IPS DF 19.7 (cell line): ENCODE data around the gene CLRN3.
A peak's percentile ranks its signal among the peaks of the same experiment; 100 is the strongest.

Experiments used
- DNase-seq: peaks from one replicate; pipeline ENCODE4 v3.0.0-alpha.2; 2013; ENCODE audit warnings: low read depth, low spot score

CLRN3 gene

DNA sequence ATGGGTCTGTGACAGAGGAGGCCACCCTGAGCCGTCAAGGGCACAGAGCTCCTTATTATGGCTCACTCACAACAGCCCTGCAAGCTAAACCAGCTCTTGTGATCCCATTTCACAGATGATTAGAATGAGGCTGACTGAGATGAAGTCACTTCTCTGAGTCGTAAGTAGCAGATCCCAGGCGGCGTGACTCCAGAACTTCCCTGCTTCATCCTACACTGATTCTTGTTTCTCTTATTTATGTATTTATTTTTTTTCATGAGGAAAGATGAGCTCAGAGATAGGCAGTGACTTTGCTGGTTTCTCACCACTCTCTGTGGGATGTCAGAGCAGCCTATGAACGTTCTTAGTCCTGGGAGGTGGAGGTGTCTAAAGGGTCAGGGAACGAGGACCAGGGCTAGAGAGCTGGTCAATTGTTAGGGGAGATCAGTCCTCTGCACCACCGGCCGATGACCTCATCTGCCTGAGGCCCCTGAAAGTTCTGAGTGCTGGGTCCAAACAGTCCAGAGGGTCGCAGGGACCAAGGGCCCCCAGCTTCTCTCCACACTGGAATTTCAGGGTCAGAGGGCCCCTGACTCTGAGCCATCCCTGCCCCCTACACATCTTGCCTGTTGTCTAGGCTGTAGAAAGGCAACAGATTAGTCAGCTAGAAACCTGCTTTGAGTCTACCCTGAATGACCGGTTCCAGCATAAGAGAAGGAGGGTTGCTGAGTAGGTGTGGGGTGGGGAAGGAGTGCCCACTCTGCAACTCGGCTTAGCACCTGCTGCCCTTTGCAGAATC is 17.9 kb downstream of the CLRN3 start:
- no peak for DNase-seq

DNA sequence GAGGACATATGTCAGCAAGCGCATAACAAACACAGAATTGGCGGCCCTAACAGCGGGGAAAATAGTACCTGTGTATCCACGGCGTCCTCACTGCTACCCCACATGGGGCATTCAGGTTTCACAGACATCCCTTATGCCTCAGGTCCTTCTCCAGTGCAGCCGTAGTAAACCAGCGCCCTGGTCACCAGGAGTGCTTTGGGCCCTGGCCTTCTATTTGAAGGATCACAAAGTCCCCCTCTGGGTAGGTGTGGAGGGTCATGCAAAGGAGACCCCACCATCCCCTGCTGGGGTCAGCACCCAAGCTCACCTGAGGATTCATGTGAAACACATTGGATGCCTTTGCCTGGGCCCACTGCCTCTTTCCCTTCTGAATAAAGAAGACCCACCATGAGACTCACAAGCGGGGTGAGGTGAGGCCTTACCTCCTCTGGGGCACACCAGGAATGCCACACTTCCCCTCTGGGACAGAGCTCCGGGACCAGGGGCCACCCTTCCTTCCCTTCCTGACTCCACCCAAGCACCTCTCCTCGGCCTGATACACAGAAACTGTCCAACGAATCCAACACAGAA is 18.8 kb downstream of the CLRN3 start:
- no peak for DNase-seq

DNA sequence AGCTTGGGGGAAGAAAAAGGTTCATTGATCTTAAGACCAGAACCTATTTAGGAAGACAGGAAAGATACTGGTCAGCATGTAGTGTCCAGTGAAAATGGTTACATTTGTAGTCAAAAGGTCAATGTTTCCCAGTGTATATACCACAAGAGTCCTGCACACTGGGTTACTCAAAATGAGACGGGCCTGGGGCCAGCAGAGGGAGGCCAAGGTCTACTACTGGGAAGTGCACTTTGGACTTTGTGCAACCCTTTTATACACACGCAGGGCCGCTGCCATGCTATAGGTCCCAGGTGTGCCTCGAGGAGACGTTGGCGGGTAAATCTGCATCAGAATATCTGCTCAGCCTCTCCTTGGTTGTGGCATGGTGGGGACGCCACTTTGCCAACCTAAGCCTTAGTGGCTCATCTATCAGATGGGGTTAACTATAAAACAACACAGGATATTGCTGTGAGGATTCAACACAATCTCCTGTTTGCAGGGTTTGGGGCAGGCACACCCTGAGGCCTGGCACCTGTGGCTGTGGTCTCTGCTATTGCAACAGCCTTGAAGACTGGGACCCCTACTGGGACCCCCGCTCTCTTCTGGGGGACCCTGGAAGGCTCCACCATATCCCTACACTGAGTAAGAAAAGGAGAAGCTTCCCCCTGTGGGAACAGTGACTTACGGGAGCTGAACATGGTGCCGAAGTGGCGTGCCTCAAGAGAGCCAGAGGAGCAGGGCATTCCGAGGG is 19.7 kb downstream of the CLRN3 start:
- DNase-seq, result no peak

DNA sequence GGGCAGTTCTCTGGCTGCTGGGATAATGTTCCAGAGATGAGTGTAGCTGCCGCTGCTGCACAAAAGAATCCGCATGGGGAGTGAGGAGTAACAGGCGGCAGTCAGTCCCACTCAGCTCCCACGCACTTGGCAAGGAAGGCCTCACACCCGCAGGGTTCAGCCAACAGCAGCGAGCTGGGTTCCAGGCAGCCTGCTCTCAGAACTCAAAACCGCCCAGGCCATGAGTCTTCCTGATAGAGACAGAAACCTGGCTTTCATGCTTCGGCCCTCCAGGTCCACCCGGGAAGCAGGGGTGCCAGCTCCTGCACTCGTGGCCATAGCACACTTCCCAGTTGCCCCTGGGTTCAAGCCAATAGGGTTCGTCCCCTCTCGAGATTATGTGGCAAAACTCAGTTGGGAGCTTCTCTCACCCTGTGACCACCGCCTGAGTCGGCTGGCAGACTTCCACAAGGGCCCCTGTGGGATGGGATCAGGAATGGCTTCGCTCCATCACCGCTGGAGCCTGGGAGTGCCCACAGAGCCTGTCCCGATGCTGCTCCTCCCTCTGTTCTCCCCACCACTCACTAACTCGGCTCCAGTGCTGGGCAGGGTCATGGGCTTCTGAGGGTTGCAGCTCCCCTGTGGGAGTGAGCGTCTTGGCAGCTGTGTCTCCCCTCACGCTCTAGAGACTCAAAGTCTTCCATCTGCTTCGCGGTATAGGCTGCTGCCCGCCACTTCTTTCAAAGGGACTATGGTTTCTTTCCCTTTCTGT is 20.6 kb downstream of the CLRN3 start:
- no peak for DNase-seq

DNA sequence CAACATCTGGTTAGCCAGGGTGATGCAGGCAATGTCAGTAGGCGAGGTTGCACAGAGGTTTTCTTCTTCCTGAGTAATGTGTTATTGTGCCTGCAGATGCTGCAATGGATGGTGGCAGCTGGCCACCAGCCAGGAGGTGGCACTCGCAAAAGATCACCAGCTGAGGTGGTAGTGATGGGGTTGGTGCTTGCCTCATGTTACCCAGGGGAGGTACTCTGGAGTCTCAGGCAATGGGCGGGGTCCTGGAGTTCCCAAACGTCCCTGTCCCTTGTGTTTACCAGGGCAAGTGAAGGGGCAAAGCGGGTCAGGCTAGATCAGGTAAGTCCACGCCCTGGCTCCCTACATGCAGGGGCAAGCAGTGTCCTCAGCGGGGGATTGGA is 21.1 kb downstream of the CLRN3 start:
- DNase-seq, result no peak

DNA sequence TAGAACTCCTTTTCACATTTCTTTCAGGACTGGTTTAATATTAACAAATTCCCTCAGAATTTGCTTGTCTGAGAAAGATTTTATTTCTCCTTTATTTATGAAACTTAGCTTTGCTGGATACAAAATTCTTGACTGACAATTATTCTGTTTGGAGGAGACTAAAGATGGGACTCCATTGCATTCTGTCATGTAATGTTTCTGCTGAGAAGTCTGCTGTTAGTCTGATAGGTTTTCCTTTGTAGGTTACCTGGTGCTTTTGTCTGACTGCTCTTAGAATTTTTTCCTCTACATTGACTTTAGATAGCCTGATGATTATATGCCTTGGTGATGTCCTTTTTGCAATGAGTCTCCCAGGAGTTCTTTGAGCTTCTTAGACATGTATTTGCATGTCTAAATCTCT is 23.4 kb downstream of the CLRN3 start:
- DNase-seq, result no peak

DNA sequence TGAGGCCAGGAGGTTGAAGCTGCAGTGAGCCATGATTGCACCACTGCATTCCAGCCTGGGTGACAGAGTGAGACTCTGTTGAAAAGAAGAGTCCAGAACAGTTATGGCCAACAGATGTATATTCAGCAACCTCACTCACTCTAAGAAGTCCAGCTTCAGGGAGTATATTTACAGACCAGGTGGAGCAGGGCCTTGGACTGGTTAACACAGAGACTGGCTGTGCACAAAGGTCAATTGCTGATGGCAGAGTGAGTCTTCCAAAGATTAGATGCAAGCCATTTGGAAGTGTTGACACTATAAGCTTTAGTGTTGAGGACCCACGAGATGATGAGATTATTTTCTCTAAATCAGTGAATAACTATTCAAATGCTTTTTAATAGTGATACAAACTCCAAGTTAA is 24.9 kb downstream of the CLRN3 start:
- no peak for DNase-seq

DNA sequence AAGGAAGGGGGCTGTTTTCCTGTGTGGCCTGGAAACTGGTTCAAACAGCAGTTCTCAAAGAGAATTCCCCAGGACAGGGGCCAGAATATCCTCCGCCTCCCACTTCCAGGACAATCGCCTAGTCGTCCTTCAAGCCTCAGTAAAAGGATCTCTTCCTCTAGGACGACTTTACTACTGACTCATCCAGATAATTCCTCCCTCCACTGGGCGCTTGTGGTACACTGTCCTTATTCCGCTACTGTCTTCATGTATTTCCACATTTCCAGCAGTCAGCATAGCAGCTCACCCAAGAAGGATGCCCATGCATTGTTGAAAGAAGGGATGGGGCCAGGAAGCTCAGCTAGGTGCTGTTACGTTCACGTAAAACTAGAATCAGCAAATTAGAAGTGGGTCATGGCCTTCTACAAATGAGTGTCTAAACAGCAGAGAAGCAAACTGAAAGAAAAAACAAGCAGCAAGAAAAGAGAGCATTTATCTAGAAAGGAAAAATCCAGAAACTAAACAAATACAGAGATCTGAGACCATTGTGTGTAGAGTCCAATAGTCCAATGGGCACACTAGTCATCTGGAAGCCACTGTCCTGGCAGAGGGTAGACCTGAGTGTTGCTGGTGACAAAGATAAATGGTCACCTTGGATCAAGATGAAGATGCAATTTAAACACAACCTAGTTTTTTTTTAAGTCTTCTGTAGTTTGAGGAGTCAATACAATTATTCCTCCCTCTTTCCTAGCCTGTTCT is 26.3 kb downstream of the CLRN3 start:
- DNase-seq, result no peak

DNA sequence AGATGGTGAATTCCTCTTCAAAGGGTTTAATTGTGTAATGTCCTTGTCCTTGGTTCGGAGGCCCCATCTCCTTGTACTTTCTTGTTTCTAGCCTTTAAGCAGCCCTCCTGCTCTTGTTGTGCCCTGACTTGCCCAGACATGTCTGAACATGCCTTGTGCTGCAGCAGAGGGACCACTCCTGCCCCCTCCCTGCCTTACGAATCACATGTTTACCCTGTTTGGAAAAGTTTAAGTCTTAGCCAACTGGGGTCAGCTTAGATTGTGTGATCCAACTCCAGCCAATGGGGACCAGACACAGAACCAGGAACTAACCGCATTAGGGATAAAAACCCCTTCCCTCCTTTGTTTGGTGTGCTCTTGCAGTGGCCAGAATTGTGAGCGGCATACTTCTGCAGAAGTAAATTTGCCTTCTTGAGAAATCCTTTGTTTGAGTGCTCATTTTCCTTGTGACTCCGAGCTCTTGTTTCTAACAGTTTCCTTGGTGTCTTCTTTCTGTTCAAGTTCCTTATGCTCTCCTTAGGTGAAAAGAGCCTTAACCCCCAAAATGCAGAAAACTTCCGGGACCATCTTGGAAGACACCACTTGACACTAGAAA is 29.4 kb downstream of the CLRN3 start:
- no peak for DNase-seq

DNA sequence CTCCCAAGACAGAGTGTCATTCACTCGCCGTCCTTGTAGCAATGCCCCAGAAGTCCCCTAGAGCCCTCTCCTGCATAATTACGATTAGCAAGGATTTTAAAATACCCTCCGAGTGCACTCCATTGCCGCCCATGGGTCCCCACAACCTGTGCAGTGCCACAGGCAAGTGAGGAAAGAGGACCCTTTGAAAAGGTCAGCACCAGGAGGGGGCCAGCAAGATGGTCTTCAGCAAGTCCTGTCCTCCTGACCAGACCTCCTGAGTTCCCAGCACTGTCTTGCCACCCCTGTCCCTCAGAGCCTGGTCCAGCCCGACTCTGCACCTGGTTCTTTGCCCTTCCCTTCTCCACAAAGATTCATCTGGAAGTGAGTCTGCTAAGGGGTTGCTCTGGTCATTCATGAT is 32.1 kb downstream of the CLRN3 start:
- DNase-seq, result no peak

DNA sequence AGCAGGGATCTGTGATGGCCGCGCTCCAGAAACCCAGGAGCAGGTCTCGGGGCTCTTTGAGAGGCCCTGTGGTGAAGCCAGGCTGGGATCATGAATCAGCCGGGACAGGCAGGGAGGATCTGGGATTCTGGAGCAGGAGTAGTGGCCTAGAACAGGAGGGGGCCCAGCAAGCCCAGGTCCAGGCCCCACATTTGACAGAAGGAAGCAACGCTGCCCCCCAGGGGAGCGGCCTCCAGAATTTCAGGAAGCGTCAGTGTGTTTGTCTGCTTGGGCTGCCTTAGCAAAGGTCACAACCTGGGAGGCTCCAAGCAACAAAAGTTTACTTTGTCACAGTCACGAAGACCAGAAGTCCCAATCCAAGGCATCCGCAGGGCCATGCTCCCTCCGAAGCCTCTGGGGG is 36.8 kb downstream of the CLRN3 start:
- DNase-seq, result no peak

DNA sequence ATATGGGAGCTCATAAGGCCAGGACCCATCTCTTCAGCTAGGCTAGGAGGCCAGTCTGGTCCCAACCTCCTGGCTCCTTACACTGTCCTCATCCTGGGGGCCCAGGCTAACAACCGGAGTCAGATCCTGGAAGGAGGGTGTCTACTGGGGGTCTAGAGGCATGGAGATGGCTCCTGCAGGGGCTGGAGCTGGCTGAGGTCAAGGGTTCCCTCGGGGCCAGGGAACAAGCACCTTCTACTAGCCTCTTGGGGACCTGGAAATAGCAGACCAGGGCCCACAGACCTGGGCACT is 37.2 kb downstream of the CLRN3 start:
- DNase-seq, result no peak

DNA sequence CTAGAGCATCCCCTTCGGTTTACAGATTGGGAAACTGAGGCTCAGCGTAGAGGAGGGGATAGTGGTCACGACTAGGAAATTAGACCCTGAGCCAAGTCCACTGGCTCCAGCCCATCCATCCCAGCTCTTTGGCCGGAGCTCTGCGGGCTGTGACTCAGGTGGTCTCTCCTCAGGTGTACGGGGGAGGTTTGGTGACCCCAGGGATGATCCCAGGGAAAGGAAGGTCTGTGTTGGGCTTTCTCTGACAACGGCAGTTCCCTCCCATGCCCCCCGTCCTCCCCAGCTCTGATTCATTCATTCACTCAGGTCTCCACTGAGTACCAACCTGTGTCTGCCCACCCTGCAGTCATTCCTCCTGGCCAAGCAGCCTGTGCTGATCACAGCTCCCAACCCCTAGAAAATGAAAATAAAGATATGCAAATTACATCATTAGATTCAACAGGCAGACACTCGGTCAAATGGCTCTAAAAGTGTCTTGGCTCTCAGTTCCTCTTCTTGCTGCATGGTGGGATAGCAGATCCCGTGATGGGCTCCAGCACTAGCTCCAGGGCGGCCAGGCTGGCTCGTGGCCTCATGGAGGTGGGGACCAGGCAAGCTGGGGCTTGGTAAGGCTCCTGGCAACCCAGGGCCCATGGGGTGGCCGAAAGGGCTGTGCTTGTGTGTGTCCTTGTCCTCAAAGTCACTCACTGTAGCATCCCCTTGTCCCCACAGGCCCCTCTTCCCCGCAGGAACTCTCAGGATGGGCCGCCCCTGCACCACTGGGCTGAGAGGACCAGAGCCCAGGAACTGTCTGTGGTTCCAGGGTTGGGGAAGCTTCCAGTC is 37.8 kb downstream of the CLRN3 start:
- no peak for DNase-seq

DNA sequence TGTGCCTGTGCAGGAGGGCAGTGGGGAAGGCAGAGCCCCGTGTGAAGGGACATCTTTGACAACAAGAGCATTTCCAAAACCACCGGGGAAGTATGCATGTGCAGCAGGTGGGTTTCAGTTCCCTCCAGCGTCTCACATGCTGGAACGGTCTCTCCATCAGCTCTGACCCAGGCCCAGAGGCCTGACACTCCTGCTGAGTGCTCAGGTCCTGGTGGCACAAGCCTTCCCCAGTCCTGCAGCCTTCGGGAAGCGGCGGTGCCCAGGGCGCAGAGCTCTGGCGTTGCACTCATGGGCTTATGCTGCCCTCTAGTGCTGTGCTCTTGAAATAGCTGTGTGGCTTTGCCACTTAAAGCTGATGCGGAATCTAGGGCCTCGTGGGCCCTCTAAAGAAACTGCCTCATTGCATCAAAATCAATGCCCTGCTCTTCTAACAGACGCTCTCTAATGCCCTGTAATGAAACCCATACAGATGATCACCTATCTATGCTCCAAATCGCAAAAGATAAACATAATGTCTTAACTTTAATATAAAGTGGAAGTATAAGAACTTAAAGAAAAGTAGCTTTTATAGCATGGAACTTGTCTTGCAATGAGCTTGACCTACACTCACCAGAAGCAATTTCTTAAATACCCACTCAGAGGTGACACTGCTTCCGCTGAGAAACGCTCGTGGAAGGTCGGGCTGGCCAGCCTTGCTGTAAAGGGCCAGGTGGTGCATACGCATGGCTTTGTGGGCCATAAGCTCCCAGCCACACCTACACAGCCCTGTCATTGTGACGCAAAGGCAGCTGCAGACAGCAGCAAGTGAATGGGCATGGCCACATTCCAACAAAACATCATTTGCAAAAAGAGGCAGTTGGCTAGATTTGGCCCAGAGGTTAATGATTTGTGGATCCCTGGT is 38.6 kb downstream of the CLRN3 start:
- peak; percentile 48 for DNase-seq

DNA sequence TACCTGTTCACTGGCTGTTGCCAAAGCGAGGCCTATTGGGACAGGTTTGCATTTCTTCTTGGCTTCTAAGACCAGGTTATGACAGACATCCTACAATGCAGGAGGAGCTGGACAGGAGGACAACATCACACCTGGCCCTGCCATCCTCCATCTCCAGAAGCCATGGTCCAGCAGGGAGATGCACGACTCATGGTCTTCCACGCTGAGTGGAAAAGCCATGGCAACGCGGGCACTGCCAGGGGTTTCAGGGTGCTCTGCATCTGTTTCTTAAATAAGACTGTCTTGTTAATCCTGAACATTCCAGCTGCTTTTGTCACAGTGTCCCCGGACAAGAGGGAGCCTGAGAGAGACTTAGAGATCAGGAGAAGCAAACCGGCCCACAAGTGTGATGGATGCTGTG is 40.3 kb downstream of the CLRN3 start:
- DNase-seq, result no peak

DNA sequence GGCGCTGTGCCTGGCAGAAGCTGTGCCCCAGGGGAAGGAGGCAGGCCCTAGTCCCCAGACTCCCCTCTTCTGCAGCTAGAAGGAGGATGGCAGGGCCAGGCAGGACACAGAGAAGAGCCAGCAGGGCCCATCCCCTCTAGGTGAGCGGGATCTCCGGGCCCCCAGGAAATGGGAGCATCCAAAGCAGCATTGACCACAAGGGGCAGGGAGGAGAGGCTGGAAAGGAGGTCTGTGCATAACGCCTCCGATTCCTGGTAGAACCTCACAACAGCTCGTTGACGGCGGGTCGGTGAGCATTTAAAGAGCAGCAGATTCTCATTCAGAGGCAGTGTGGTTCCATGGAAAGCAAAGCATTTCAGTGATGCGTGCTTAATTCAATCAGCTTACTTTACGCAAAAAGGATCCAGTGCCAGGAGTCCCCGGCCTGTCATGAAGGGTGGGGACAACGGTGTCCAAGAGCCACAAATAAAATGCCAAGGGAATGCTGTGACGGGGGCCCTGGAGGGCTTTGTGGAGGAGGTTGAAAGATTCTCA is 41.0 kb downstream of the CLRN3 start:
- no peak for DNase-seq

DNA sequence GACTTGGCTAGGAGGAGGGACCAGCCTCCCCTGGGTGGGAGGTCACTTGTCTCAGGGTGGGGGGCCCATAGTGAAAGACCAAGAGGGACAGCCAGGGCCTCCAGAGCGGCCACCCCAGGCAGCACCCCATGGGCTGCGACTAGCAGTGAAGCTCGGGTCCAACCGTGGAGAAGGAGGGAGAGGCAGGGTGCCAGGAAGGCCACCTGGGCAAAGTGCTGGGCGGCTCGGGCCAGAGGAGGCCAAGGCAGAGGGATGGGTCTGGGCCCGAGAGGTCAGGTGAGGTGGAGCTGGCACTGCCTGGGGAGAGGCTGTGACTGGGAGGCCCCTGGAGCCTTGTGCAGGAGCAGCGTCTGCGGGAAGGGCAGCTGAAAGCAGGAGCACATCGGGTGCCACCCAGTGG is 41.8 kb downstream of the CLRN3 start:
- DNase-seq, result no peak

DNA sequence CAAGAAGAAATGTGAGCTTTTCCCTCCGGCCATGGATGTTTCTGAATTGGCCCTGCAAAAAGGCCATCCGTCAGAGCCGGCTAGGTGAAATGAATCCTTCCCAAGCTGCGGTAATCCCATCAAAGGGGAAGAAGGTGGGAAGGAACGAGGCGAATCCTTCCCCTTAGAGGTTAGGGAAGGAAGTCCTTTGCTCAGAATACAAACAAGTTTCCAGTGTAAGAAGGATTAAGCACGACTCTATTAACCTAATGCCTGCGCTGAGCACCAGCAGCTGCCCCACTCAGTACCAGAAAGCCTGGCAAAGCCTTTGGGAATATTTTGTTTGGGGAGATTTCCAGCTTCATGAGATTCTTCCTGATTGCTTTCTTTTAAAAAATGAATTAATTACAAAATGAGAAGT is 42.8 kb downstream of the CLRN3 start:
- DNase-seq, result no peak

DNA sequence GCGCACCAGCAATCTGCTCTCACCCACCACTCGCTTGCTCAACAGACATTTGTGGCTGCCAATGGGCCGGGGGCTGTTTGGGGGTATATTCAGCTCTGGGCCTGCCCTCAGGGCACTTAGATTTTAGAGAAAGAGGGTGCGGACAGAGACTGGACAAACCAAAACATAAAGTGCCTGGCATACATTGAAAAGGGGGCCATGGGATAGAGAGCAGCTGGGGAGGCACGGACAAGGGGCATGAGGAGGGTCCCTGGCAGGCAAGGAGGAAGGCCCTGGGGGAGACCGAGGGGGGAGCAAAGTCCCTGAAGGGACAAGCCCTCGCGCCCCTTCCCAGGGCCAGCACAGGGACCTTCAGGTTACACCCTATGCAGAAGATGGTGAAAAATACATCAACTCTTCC is 43.5 kb downstream of the CLRN3 start:
- no peak for DNase-seq
